SKM-1 (cell line): Measurements from ENCODE around the gene CYP2E1.
"Not testable (repeated sequence)": the region's sequence is repeated elsewhere in the genome, so short reads cannot be mapped to it uniquely, and the experiment has no call there.

ENCODE experiments used
- DNase-seq: peaks from one replicate; lab custom pipeline; 2025; ENCODE audit not compliant: unreplicated experiment; lab: John Stamatoyannopoulos, UW

The CYP2E1 gene

GRCh38 chr10:133568831-133569527 is 41.8 kb downstream of the CYP2E1 start:
- not testable (repeated sequence) for DNase-seq

DNA sequence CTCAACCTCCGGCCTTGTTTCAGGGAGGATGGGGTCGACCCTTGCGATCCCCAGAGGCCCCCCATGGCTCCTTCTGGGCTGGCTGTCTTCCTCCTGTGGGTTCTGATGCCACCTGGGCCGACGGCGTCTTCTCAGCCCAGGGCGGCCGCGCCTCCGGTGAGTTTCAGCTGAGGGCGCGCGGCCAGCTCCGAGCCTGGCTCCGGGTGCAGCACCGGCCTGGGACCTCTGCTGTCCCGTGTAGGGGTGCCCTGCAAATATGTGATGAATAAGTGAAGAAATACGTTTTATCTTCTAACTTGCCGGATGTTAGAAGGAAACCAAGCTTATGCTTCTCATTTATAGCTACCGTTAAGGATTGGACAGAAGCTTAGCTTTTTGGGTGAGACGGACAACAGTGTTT is 42.6 kb downstream of the CYP2E1 start:
- not testable (repeated sequence) for DNase-seq

DNA sequence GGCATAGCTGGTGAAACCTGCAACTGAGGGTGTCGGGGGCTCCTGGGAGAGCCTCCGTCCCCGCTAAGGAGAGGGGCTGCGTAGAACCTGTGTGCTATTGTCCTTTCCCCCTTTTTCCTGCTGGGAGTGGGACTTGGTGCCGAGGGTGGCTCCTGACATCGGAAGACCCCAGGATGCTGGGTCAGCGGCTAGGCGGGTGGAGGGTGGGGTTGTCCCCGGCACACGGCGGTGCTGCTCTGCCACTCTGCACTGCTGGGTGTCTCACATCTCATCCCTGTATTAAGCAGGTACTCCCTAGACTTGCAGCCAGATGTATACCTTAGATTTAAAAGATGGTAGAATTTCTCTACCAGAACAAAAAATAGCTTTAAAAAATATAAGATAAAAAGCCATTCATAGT is 44.9 kb downstream of the CYP2E1 start:
- not testable (repeated sequence) for DNase-seq

DNA sequence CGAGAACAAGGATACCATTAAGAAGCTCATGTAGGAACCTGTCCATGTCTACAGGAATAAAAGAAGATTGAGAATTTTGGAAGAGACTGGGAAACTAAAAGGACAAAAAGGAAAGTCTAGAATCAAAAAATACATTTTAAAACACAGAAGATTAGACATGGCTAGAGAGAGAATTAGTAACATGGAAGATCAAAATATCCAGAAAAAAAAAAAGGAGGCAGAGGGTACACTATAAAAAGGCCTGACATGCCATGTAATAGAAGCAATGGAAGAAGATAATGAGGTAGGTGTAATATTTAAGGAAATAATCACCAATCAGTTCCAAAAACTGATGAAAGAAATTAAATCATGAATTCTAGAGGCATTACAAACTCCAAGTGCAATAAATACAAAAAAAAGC is 46.3 kb downstream of the CYP2E1 start:
- DNase-seq = not testable (repeated sequence)

GRCh38 chr10:133577037-133577436 is 49.9 kb downstream of the CYP2E1 start:
- not testable (repeated sequence) for DNase-seq
